PC-9 (cell line): ENCODE results near the gene UCMA.

Experiments used
- CTCF ChIP-seq: fragments of 200-600 bp; sonication (generic); conservative IDR thresholded peaks from 2 replicates; pipeline ENCODE4 v1.6.1; 2017; ENCODE audit warnings: mixed run types, antibody characterized with exemption, mild to moderate bottlenecking, moderate library complexity
- EZH2 ChIP-seq: fragments of 200-600 bp; sonication (generic); IDR thresholded peaks from 2 replicates; pipeline ENCODE4 v1.8.0; 2017; ENCODE audit warnings: antibody characterized with exemption, low read depth

DNA sequence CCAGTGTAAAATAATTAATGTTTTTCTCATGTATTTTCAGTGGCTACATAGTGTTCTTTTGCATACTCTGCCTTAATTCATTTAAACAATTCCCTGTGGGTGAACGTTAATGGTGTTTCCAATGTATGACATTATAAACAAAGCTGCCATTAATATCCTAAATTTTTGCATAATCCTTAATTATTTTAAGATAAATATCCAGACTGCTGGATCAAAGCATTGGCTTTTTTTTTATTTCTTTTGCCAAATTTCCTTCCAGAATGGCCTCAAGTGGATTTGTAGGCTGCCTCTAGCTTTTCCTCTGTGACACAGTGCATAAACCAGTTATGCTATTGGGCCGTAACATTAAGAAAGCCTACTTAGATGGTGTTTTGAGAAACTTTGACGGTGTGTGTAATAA lies 43.4 kb downstream of the UCMA start:
- TF ChIP-seq CTCF (no peak), EZH2 (no peak)
